Upper lobe of left lung (tissue), 4 donors: ENCODE measurements around the gene SPSB3.

ENCODE experiments used
- POLR2A ChIP-seq, 4 donors: fragments of 450-650 bp; IDR thresholded peaks; one replicate each; pipeline ENCODE4 v1.5.1; 2016 to 2017; ENCODE audit warnings: antibody characterized with exemption in 4 of 4, mild to moderate bottlenecking in 2 of 4
- TF ChIP-seq, protein P1 (sequence below), 6 experiments: fragments of 450-650 bp in 4 of 6; fragments of 200-600 bp in 2 of 6; sonication (generic) in 2 of 6; IDR thresholded peaks; one replicate each; pipeline ENCODE4 v1.5.1; 2016 to 2019; ENCODE audit warnings: antibody characterized with exemption in 6 of 6

GRCh38 chr16:1794908-1795666 lies 12.7 kb upstream of the SPSB3 start:
- TF ChIP-seq, protein P1, sequence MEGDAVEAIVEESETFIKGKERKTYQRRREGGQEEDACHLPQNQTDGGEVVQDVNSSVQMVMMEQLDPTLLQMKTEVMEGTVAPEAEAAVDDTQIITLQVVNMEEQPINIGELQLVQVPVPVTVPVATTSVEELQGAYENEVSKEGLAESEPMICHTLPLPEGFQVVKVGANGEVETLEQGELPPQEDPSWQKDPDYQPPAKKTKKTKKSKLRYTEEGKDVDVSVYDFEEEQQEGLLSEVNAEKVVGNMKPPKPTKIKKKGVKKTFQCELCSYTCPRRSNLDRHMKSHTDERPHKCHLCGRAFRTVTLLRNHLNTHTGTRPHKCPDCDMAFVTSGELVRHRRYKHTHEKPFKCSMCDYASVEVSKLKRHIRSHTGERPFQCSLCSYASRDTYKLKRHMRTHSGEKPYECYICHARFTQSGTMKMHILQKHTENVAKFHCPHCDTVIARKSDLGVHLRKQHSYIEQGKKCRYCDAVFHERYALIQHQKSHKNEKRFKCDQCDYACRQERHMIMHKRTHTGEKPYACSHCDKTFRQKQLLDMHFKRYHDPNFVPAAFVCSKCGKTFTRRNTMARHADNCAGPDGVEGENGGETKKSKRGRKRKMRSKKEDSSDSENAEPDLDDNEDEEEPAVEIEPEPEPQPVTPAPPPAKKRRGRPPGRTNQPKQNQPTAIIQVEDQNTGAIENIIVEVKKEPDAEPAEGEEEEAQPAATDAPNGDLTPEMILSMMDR (IDR thresholded peaks at IDR 0.05) = no peak
- TF ChIP-seq POLR2A (IDR thresholded peaks at IDR 0.05) = no peak
